Embryonic facial prominence (tissue), 1 donor: ENCODE data around the gene FBXO10.
"Not testable (repeated sequence)": the region's sequence is repeated elsewhere in the genome, so short reads cannot be mapped to it uniquely, and the experiment has no call there.

ENCODE experiments used
- DNase-seq: peaks from one replicate; pipeline ENCODE4 v3.0.0-alpha.2; 2016; ENCODE audit errors: extremely low spot score

FBXO10 gene

GRCh38 chr9:37477987-37478619 is 98.1 kb downstream of the FBXO10 start:
- DNase-seq = not testable (repeated sequence)

- not testable (repeated sequence) for DNase-seq
These were observed 98.7 kb downstream of the FBXO10 start for GRCh38 chr9:37477443-37477842.

- no peak for DNase-seq
These were observed 99.2 kb downstream of the FBXO10 start for GRCh38 chr9:37476930-37477329.

- DNase-seq = no peak
These were observed 101.7 kb downstream of the FBXO10 start for GRCh38 chr9:37474438-37474837.

- DNase-seq = not testable (repeated sequence)
These were observed 102.2 kb downstream of the FBXO10 start for GRCh38 chr9:37473982-37474381.

- DNase-seq = peak; percentile 39
These were observed 104.1 kb downstream of the FBXO10 start for GRCh38 chr9:37471942-37472684.

GRCh38 chr9:37468620-37469019 is 107.6 kb downstream of the FBXO10 start:
- DNase-seq = no peak

- DNase-seq = not testable (repeated sequence)
These were observed 108.7 kb downstream of the FBXO10 start for GRCh38 chr9:37467530-37467929.

GRCh38 chr9:37466037-37466709 is 110.0 kb downstream of the FBXO10 start:
- DNase-seq = no peak

GRCh38 chr9:37465249-37466036 is 110.7 kb downstream of the FBXO10 start, which contains the start of gene ZBTB5:
Gene ZBTB5 (minus strand): TSS chr9:37465450. CDS start chr9:37442551, 22,899 bp downstream.
- DNase-seq = peak; percentile 100

GRCh38 chr9:37464426-37465248 is 111.5 kb downstream of the FBXO10 start:
- peak; percentile 80 for DNase-seq

- no peak for DNase-seq
These were observed 112.2 kb downstream of the FBXO10 start for GRCh38 chr9:37464006-37464405.
